ENCODE results near the gene CPEB2.

DNA sequence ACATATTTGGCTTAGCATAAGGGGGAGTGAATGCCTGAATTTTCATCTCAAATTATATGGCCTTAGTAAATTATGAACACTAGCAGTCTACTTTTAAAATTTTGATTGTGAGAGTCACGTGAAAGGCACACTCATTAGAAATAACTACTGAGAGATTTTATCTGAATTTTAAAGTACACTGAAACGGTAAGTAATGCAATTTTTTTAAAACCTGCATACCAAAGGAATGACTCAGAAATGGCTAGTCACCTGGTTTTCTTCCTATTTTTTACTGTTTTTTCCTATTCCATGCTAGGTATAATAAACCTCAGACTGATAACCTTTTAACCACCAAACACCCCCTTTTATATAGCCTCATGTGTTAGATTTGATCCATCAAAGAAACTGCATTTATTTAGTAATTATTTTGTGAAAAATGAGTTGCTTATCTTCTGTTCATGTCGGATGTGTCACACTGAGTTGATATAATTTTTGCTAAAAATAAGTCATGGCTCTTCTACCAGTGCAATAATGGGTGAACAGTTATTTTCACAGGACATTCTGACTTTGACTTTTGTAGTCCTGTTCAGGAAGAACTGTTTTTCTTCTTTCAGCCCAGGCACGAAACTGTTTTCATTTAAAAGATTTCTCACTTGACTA is 40.4 kb downstream of the CPEB2 start:
- TF ChIP-seq POLR2AphosphoS5 (IDR thresholded peaks at IDR 0.05; ENCODE audit: low read length), result no peak
- TF ChIP-seq, protein P1, sequence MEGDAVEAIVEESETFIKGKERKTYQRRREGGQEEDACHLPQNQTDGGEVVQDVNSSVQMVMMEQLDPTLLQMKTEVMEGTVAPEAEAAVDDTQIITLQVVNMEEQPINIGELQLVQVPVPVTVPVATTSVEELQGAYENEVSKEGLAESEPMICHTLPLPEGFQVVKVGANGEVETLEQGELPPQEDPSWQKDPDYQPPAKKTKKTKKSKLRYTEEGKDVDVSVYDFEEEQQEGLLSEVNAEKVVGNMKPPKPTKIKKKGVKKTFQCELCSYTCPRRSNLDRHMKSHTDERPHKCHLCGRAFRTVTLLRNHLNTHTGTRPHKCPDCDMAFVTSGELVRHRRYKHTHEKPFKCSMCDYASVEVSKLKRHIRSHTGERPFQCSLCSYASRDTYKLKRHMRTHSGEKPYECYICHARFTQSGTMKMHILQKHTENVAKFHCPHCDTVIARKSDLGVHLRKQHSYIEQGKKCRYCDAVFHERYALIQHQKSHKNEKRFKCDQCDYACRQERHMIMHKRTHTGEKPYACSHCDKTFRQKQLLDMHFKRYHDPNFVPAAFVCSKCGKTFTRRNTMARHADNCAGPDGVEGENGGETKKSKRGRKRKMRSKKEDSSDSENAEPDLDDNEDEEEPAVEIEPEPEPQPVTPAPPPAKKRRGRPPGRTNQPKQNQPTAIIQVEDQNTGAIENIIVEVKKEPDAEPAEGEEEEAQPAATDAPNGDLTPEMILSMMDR (IDR thresholded peaks at IDR 0.05 in 2 of 3, conservative IDR thresholded peaks at IDR 0.05 in 1 of 3; ENCODE audit: control insufficient read depth in 2 of 3, extremely low read depth in 1 of 3, insufficient read depth in 1 of 3, low read depth in 3 of 3, low read length in 3 of 3), result no peak
- TF ChIP-seq, protein P2, sequence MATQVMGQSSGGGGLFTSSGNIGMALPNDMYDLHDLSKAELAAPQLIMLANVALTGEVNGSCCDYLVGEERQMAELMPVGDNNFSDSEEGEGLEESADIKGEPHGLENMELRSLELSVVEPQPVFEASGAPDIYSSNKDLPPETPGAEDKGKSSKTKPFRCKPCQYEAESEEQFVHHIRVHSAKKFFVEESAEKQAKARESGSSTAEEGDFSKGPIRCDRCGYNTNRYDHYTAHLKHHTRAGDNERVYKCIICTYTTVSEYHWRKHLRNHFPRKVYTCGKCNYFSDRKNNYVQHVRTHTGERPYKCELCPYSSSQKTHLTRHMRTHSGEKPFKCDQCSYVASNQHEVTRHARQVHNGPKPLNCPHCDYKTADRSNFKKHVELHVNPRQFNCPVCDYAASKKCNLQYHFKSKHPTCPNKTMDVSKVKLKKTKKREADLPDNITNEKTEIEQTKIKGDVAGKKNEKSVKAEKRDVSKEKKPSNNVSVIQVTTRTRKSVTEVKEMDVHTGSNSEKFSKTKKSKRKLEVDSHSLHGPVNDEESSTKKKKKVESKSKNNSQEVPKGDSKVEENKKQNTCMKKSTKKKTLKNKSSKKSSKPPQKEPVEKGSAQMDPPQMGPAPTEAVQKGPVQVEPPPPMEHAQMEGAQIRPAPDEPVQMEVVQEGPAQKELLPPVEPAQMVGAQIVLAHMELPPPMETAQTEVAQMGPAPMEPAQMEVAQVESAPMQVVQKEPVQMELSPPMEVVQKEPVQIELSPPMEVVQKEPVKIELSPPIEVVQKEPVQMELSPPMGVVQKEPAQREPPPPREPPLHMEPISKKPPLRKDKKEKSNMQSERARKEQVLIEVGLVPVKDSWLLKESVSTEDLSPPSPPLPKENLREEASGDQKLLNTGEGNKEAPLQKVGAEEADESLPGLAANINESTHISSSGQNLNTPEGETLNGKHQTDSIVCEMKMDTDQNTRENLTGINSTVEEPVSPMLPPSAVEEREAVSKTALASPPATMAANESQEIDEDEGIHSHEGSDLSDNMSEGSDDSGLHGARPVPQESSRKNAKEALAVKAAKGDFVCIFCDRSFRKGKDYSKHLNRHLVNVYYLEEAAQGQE (IDR thresholded peaks at IDR 0.05; ENCODE audit: low read depth, low read length), result no peak
- TF ChIP-seq CHD1 (IDR thresholded peaks at IDR 0.05; ENCODE audit: low read depth, low read length), result no peak
- no peak for TF ChIP-seq EZH2 (IDR thresholded peaks at IDR 0.05; ENCODE audit: borderline replicate concordance, control insufficient read depth, low read depth, low read length)
- no peak for TF ChIP-seq SP1 (IDR thresholded peaks at IDR 0.05; ENCODE audit: low read depth, low read length)
- no peak for TF ChIP-seq MYC (IDR thresholded peaks at IDR 0.05; ENCODE audit: insufficient read depth, insufficient read length, insufficient replicate concordance, low read length, severe bottlenecking)
- no peak for TF ChIP-seq RCOR1 (conservative IDR thresholded peaks at IDR 0.05; ENCODE audit: low read depth, low read length)
- no peak for TF ChIP-seq NR2C1 (IDR thresholded peaks at IDR 0.05)
- no peak for TF ChIP-seq EP300 (IDR thresholded peaks at IDR 0.05; ENCODE audit: borderline replicate concordance in 1 of 2, control insufficient read depth in 1 of 2, low read depth in 2 of 2, low read length in 2 of 2)
- TF ChIP-seq TAF1 (IDR thresholded peaks at IDR 0.05; ENCODE audit: borderline replicate concordance, low read depth, low read length), result no peak
- no peak for TF ChIP-seq POLR2A (IDR thresholded peaks at IDR 0.05; ENCODE audit: low read depth, low read length)

All from GM12878 (cell line).